Stomach (tissue), 9 donors: Measurements from ENCODE around the gene INTS6L. TPM values are rescaled to one million over a fixed set of nuclear protein-coding genes. Genes with fewer than 3 reads are reported as not detected.

Experiments
- DNase-seq, 2 donors: peaks; one replicate each; pipeline versions ENCODE4 v3.0.0 to v3.0.0-alpha.2; 2013 to 2019
- H3K27ac ChIP-seq, 5 donors: fragments of 200-600 bp in 4 of 5; sonication (generic) in 4 of 5; one replicate each; pipeline ENCODE4 v1.5.1; 2013 to 2019; ENCODE audit warnings: mild to moderate bottlenecking in 1 of 5, moderate library complexity in 1 of 5
- H3K27me3 ChIP-seq, 3 donors: fragments of 200-600 bp; sonication (generic); one replicate each; pipeline ENCODE4 v1.5.1; 2017 to 2019; ENCODE audit warnings: mixed run types in 1 of 3
- H3K36me3 ChIP-seq, 4 donors: fragments of 200-600 bp; sonication (generic); 1 replicate in 3 of 4; 2 replicates in 1 of 4; pipeline ENCODE4 v1.5.1; 2016 to 2019
- H3K4me1 ChIP-seq, 4 donors: fragments of 200-600 bp; sonication (generic); one replicate each; pipeline ENCODE4 v1.5.1; 2016 to 2019
- H3K4me3 ChIP-seq, 4 donors: fragments of 200-600 bp; sonication (generic) in 3 of 4; one replicate each; pipeline ENCODE4 v1.5.1; 2016 to 2019; ENCODE audit warnings: mild to moderate bottlenecking in 1 of 4
- H3K9me3 ChIP-seq, 4 donors: fragments of 200-600 bp; sonication (generic); one replicate each; pipeline ENCODE4 v1.5.1; 2016 to 2019
- CTCF ChIP-seq, 7 experiments: fragments of 450-650 bp in 4 of 7; fragments of 200-600 bp in 3 of 7; sonication (generic) in 3 of 7; IDR thresholded peaks; one replicate each; pipeline ENCODE4 v1.5.1; 2016 to 2019; ENCODE audit warnings: antibody characterized with exemption in 7 of 7, control low read depth in 2 of 7, mild to moderate bottlenecking in 1 of 7
- EP300 ChIP-seq: sonication (generic); formaldehyde crosslinking; IDR thresholded peaks from one replicate; pipeline ENCODE4 v1.6.1; 2017; ENCODE audit warnings: antibody characterized with exemption
- POLR2A ChIP-seq, 4 donors: fragments of 450-650 bp; IDR thresholded peaks; one replicate each; pipeline ENCODE4 v1.6.1; 2016; ENCODE audit warnings: antibody characterized with exemption in 4 of 4, control low read depth in 2 of 4, mild to moderate bottlenecking in 1 of 4, moderate library complexity in 1 of 4
- POLR2AphosphoS5 ChIP-seq, 3 donors: sonication (generic); formaldehyde crosslinking; IDR thresholded peaks; one replicate each; pipeline ENCODE4 v1.6.1; 2016; ENCODE audit warnings: antibody characterized with exemption in 3 of 3
- WGBS, 5 donors: extraction: QIAGEN DNeasy Blood & Tissue Kit in 3 of 5; methylation state at CpG; one replicate each; pipeline versions ENCODE4 v1.1.5 to v1.1.7; 2013 to 2018; 5-methylcytosine and 5-hydroxymethylcytosine counted together
- intact Hi-C: fragments of 100-400 bp; cut with DNase I; formaldehyde crosslinking; loops from one replicate; pipeline ENCODE4 v1.15.1; 2023; ENCODE audit warnings: low total_unique reads
- polyA plus RNA-seq, 3 donors: library from polyadenylated mRNA; stranded (reverse); fragments of 200-250 nt; gene quantifications; one replicate each; pipeline ENCODE4 v1.2.3, GENCODE V29; 2013
- total RNA-seq, 5 donors: library from RNA; depleted of rRNA; stranded (reverse); fragments of >200 nt; gene quantifications; one replicate each; pipeline versions ENCODE4 v1.1.0 to v1.2.3, GENCODE V29; 2014 to 2016
- donor health status: healthy with polysubstance abuse.
- donor health status: Bipolar disorder and iron deficiency.
- donor health status: healthy.

The INTS6L gene
- total and polyA plus RNA-seq, 8 donors: 1.4 to 41.7 (median 11.2) TPM

GRCh38 chrX:135557344-135557743 is 36.9 kb downstream of the INTS6L start:
- H3K27me3 ChIP-seq: no peaks in the 10 kb centered on the region
- H3K9me3 ChIP-seq: no peaks in the 10 kb centered on the region
- 78 to 89% (median 84%) methylated on average over 2 of the region's 2 CpGs for WGBS, 5 donors
- H3K4me3 ChIP-seq: no peak overlapping the region
- DNase-seq: no peak
- intact Hi-C loops: no loop called here
- H3K36me3 ChIP-seq: peaks cover 0 to 5% (median 0%) of the 10 kb centered on the region in 4 donors
- no peak overlapping the region for H3K27ac ChIP-seq
- TF ChIP-seq POLR2A (IDR thresholded peaks at IDR 0.05) (no peak), CTCF (IDR thresholded peaks at IDR 0.05) (no peak), POLR2AphosphoS5 (IDR thresholded peaks at IDR 0.05) (no peak), EP300 (no peak)
- H3K4me1 ChIP-seq: no peaks in the 10 kb centered on the region

GRCh38 chrX:135572436-135572835 is 52.0 kb downstream of the INTS6L start:
- 70 to 96% (median 93%) methylated on average over 2 of the region's 2 CpGs for WGBS, 5 donors

GRCh38 chrX:135581496-135581895 is 61.0 kb downstream of the INTS6L start:
- WGBS, 5 donors: 50 to 73% (median 65%) methylated on average over 2 of the region's 2 CpGs
- peaks cover 0 to 38% (median 36%) of the 10 kb centered on the region in 4 donors for H3K36me3 ChIP-seq
- H3K4me3 ChIP-seq: no peak overlapping the region
- no peaks in the 10 kb centered on the region for H3K27me3 ChIP-seq
- no peak for DNase-seq
- H3K9me3 ChIP-seq: no peaks in the 10 kb centered on the region
- TF ChIP-seq POLR2A (IDR thresholded peaks at IDR 0.05): no peak
- no peak for TF ChIP-seq POLR2AphosphoS5 (IDR thresholded peaks at IDR 0.05)
- no peak for TF ChIP-seq CTCF (IDR thresholded peaks at IDR 0.05)
- no peak for TF ChIP-seq EP300
- intact Hi-C loops: no loop called here
- H3K27ac ChIP-seq: no peak overlapping the region
- no peaks in the 10 kb centered on the region for H3K4me1 ChIP-seq

More at GRCh38 chrX:135572436-135572835, 52.0 kb downstream of the INTS6L start:
- H3K27me3 ChIP-seq: no peaks in the 10 kb centered on the region
- DNase-seq: no peak
- intact Hi-C loops: no loop called here
- no peaks in the 10 kb centered on the region for H3K9me3 ChIP-seq
- no peaks in the 10 kb centered on the region for H3K4me1 ChIP-seq
- no peak overlapping the region for H3K27ac ChIP-seq
- H3K4me3 ChIP-seq: no peak overlapping the region
- H3K36me3 ChIP-seq: peaks cover 0 to 18% (median 11%) of the 10 kb centered on the region in 4 donors
- TF ChIP-seq CTCF (IDR thresholded peaks at IDR 0.05): peak in 1 of 7 experiments; percentile 7
- TF ChIP-seq POLR2A (IDR thresholded peaks at IDR 0.05): no peak
- no peak for TF ChIP-seq POLR2AphosphoS5 (IDR thresholded peaks at IDR 0.05)
- no peak for TF ChIP-seq EP300

GRCh38 chrX:135585153-135585552 is 64.7 kb downstream of the INTS6L start:
- no peak for DNase-seq
- Histone ChIP-seq H3K4me3 (no peak overlapping the region), H3K4me1 (no peaks in the 10 kb centered on the region), H3K27ac (no peak overlapping the region), H3K9me3 (no peaks in the 10 kb centered on the region), H3K27me3 (no peaks in the 10 kb centered on the region), H3K36me3 (peaks cover 0 to 13% (median 10%) of the 10 kb centered on the region in 4 donors)
- TF ChIP-seq POLR2A (IDR thresholded peaks at IDR 0.05) (no peak), EP300 (no peak), CTCF (IDR thresholded peaks at IDR 0.05) (no peak), POLR2AphosphoS5 (IDR thresholded peaks at IDR 0.05) (no peak)
- WGBS, 5 donors: 65 to 90% (median 79%) methylated on average over 6 of the region's 6 CpGs
- intact Hi-C loops: no loop called here
